Esophagus mucosa (tissue), 1 donor: Measurements from ENCODE around the gene HTT. TPM values are rescaled to one million over a fixed set of nuclear protein-coding genes. Genes with fewer than 3 reads are reported as not detected.

Source experiments
- ATAC-seq: fragments of 200-7000 bp; cut with Tn5 transposase; one replicate; pipeline ENCODE4 v1.9.1; 2020
- total RNA-seq: library from RNA; stranded (reverse); gene quantifications from one replicate; pipeline ENCODE4 v1.2.4, GENCODE V29; 2023
- donor health status: DM: yes; HTN: yes; CAD: no.

HTT gene
- total RNA-seq, 1 donor from 2014 or later, result 39.6 TPM

GRCh38 chr4:3176367-3177229, 102.1 kb downstream of the HTT start:
- ATAC-seq, result no peak

GRCh38 chr4:3177426-3177825, 102.9 kb downstream of the HTT start:
- ATAC-seq, result no peak

GRCh38 chr4:3177905-3178304, 103.4 kb downstream of the HTT start:
- ATAC-seq, result no peak

- ATAC-seq, result no peak
Observed at GRCh38 chr4:3178351-3178750, 103.9 kb downstream of the HTT start.

GRCh38 chr4:3179126-3179706, 104.7 kb downstream of the HTT start:
- no peak for ATAC-seq

- no peak for ATAC-seq
Observed at GRCh38 chr4:3183008-3183407, 108.5 kb downstream of the HTT start.

- ATAC-seq, result no peak
Observed at GRCh38 chr4:3184725-3185124, 110.2 kb downstream of the HTT start.

GRCh38 chr4:3186609-3187008, 112.1 kb downstream of the HTT start:
- no peak for ATAC-seq

GRCh38 chr4:3188118-3188517, 113.6 kb downstream of the HTT start:
- no peak for ATAC-seq

GRCh38 chr4:3189459-3189858, 115.0 kb downstream of the HTT start:
- ATAC-seq, result no peak

- ATAC-seq, result no peak
Observed at GRCh38 chr4:3190549-3190948, 116.1 kb downstream of the HTT start.

- ATAC-seq, result no peak
Observed at GRCh38 chr4:3192188-3192587, 117.7 kb downstream of the HTT start.

- no peak for ATAC-seq
Observed at GRCh38 chr4:3192827-3193226, 118.3 kb downstream of the HTT start.

GRCh38 chr4:3193531-3194203, 119.2 kb downstream of the HTT start:
- no peak for ATAC-seq

- no peak for ATAC-seq
Observed at GRCh38 chr4:3196670-3197359, 122.3 kb downstream of the HTT start.

GRCh38 chr4:3197366-3198105, 123.1 kb downstream of the HTT start:
- ATAC-seq, result no peak

GRCh38 chr4:3198906-3199305, 124.4 kb downstream of the HTT start:
- no peak for ATAC-seq

- no peak for ATAC-seq
Observed at GRCh38 chr4:3199653-3200422, 125.4 kb downstream of the HTT start.

GRCh38 chr4:3200423-3201090, 126.1 kb downstream of the HTT start:
- no peak for ATAC-seq

GRCh38 chr4:3201718-3202702, 127.5 kb downstream of the HTT start:
- peak; percentile 53 for ATAC-seq
